HEK293 (cell line): Measurements from ENCODE around the gene PIGM.

Experiments
- CTCF ChIP-seq: fragments of 450-650 bp; formaldehyde crosslinking; IDR thresholded peaks from 2 replicates; pipeline ENCODE4 v1.5.1; 2016; ENCODE audit warnings: missing biosample characterization, missing genetic modification characterization
- GLIS1 ChIP-seq: fragments of 450-650 bp; formaldehyde crosslinking; IDR thresholded peaks from 2 replicates; pipeline ENCODE4 v1.5.1; 2016; ENCODE audit warnings: missing biosample characterization, missing genetic modification characterization
- ZBTB21 ChIP-seq: fragments of 450-650 bp; formaldehyde crosslinking; IDR thresholded peaks from 2 replicates; pipeline ENCODE4 v1.5.1; 2017; ENCODE audit warnings: missing biosample characterization, missing genetic modification characterization
- ZIC2 ChIP-seq: fragments of 450-650 bp; formaldehyde crosslinking; IDR thresholded peaks from 2 replicates; pipeline ENCODE4 v1.5.1; 2016; ENCODE audit warnings: missing biosample characterization, missing genetic modification characterization
- ZNF174 ChIP-seq: fragments of 450-650 bp; formaldehyde crosslinking; IDR thresholded peaks from 2 replicates; pipeline ENCODE4 v1.5.0; 2017; ENCODE audit warnings: missing biosample characterization, mild to moderate bottlenecking, missing genetic modification characterization
- ZNF274 ChIP-seq, 2 experiments: fragments of 200-500 bp in 1 of 2; fragments of 450-650 bp in 1 of 2; sonication (Bioruptor generic) in 1 of 2; formaldehyde crosslinking in 1 of 2; IDR thresholded peaks; 2 replicates each; pipeline versions ENCODE4 v1.5.1 to v1.6.1; 2014 to 2016; ENCODE audit warnings: borderline replicate concordance in 1 of 2, inconsistent platforms in 1 of 2, low read length in 1 of 2, missing biosample characterization in 1 of 2, missing genetic modification characterization in 1 of 2
- ZNF354C ChIP-seq: fragments of 450-650 bp; formaldehyde crosslinking; IDR thresholded peaks from 2 replicates; pipeline ENCODE4 v1.5.1; 2016; ENCODE audit warnings: missing biosample characterization, missing genetic modification characterization, low read depth, borderline replicate concordance
- ZNF561 ChIP-seq: fragments of 450-650 bp; IDR thresholded peaks from 2 replicates; pipeline ENCODE4 v1.5.1; 2018; ENCODE audit warnings: missing biosample characterization, missing genetic modification characterization, borderline replicate concordance
- ZNF629 ChIP-seq: fragments of 450-650 bp; formaldehyde crosslinking; IDR thresholded peaks from 2 replicates; pipeline ENCODE4 v1.5.1; 2017; ENCODE audit warnings: missing biosample characterization, missing genetic modification characterization

- TF ChIP-seq ZIC2 = no peak
- TF ChIP-seq ZNF629 (tag by site-specific recombination) = no peak
- TF ChIP-seq ZNF354C (tag by site-specific recombination) = no peak
- no peak for TF ChIP-seq CTCF (tag by site-specific recombination)
- TF ChIP-seq GLIS1 = no peak
- TF ChIP-seq ZNF274 (IDR thresholded peaks at IDR 0.05; ENCODE audit: low read length) = no peak
- TF ChIP-seq ZNF274 (tag by site-specific recombination; IDR thresholded peaks at IDR 0.05; ENCODE audit: borderline replicate concordance) = no peak
- no peak for TF ChIP-seq ZBTB21
- TF ChIP-seq ZNF174 (tag by site-specific recombination) = no peak
- no peak for TF ChIP-seq ZNF561 (tag by site-specific recombination)
These were observed 44.6 kb downstream of the PIGM start for GRCh38 chr1:159987186-159987585.
